ENCODE results near the gene RENBP.

DNA sequence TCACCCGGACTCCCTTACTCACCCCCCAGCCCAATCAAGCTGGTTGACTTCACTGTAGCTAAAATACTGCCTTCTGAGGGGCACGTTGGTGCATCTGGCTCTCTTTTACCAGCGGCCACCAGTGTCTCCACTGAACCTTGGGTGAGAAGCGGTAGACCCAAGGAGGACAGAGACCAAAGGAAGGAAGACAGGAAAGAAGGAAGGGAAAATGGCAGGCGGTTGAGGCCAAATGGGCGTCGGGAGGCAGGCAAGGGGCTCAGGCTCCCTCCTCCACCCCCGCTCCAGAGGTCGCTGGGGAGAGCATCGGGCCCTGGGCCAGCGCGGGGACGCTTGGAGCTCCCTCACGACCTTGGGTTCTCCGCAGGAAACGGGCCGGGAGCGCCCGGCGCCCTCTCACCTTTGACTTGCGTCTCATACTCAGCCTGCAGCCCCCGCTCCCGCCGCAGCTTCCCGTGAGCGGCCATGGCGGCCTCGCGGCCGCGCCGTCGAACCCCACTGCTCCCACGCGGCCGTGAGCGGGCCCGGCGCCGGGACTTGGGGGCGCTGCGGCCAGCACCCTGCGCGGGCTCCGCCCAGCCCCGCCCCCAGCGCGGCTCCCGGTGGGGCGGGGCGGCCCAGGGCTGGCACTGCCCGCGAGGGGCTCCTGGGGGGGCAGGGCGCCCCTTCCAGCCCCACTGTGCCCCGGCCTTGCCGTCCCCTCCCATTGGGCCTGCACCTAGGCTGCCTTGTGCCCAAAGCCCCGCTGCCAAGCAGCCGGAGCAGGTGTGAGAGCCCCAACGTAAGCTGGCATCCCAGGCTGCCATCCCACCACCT is 18.5 kb downstream of the RENBP start, which contains the start of gene ARHGAP4:
- TF ChIP-seq, protein P1, sequence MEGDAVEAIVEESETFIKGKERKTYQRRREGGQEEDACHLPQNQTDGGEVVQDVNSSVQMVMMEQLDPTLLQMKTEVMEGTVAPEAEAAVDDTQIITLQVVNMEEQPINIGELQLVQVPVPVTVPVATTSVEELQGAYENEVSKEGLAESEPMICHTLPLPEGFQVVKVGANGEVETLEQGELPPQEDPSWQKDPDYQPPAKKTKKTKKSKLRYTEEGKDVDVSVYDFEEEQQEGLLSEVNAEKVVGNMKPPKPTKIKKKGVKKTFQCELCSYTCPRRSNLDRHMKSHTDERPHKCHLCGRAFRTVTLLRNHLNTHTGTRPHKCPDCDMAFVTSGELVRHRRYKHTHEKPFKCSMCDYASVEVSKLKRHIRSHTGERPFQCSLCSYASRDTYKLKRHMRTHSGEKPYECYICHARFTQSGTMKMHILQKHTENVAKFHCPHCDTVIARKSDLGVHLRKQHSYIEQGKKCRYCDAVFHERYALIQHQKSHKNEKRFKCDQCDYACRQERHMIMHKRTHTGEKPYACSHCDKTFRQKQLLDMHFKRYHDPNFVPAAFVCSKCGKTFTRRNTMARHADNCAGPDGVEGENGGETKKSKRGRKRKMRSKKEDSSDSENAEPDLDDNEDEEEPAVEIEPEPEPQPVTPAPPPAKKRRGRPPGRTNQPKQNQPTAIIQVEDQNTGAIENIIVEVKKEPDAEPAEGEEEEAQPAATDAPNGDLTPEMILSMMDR (conservative IDR thresholded peaks at IDR 0.05; ENCODE audit: low read depth, low read length): no peak
- no peak for TF ChIP-seq EZH2 (IDR thresholded peaks at IDR 0.05; ENCODE audit: borderline replicate concordance, low read depth, low read length, poor library complexity, severe bottlenecking)

All from A673 (cell line).